HG02981 (cell line): ENCODE measurements around the gene GPC3.
"Not testable (repeated sequence)": the region's sequence is repeated elsewhere in the genome, so short reads cannot be mapped to it uniquely, and the experiment has no call there.

Experiments
- ATAC-seq: cut with Tn5 transposase; IDR thresholded peaks from one replicate; pipeline ENCODE4 v1.9.1; 2021; ENCODE audit warnings: mild to moderate bottlenecking, moderate library complexity; ENCODE audit not compliant: unreplicated experiment

Gene GPC3

GRCh38 chrX:133897593-133898163 is 87.7 kb downstream of the GPC3 start:
- ATAC-seq: no peak

- no peak for ATAC-seq
Observed at GRCh38 chrX:133892337-133892736, 93.1 kb downstream of the GPC3 start.

GRCh38 chrX:133888984-133889383 is 96.4 kb downstream of the GPC3 start:
- ATAC-seq: no peak

GRCh38 chrX:133888084-133888483 is 97.3 kb downstream of the GPC3 start:
- not testable (repeated sequence) for ATAC-seq

- ATAC-seq: no peak
Observed at GRCh38 chrX:133884430-133885394, 100.7 kb downstream of the GPC3 start.

GRCh38 chrX:133881893-133882292 is 103.5 kb downstream of the GPC3 start:
- ATAC-seq: no peak

GRCh38 chrX:133881007-133881406 is 104.4 kb downstream of the GPC3 start:
- ATAC-seq: no peak

GRCh38 chrX:133880032-133880443 is 105.4 kb downstream of the GPC3 start:
- peak; percentile 51 for ATAC-seq

GRCh38 chrX:133878710-133879109 is 106.7 kb downstream of the GPC3 start:
- no peak for ATAC-seq

- no peak for ATAC-seq
Observed at GRCh38 chrX:133876646-133877045, 108.7 kb downstream of the GPC3 start.

GRCh38 chrX:133869270-133869669 is 116.1 kb downstream of the GPC3 start:
- no peak for ATAC-seq

- ATAC-seq: no peak
Observed at GRCh38 chrX:133868682-133869081, 116.7 kb downstream of the GPC3 start.

- ATAC-seq: no peak
Observed at GRCh38 chrX:133868250-133868649, 117.1 kb downstream of the GPC3 start.

- ATAC-seq: no peak
Observed at GRCh38 chrX:133865761-133866471, 119.5 kb downstream of the GPC3 start.

- ATAC-seq: no peak
Observed at GRCh38 chrX:133864236-133864635, 121.2 kb downstream of the GPC3 start.

GRCh38 chrX:133859860-133860259 is 125.5 kb downstream of the GPC3 start:
- no peak for ATAC-seq

GRCh38 chrX:133859336-133859735 is 126.1 kb downstream of the GPC3 start:
- ATAC-seq: no peak

- no peak for ATAC-seq
Observed at GRCh38 chrX:133857640-133858269, 127.6 kb downstream of the GPC3 start.

- ATAC-seq: no peak
Observed at GRCh38 chrX:133856819-133857218, 128.6 kb downstream of the GPC3 start.

GRCh38 chrX:133854290-133854689 is 131.1 kb downstream of the GPC3 start:
- ATAC-seq: no peak

GRCh38 chrX:133852837-133853356 is 132.5 kb downstream of the GPC3 start:
- ATAC-seq: no peak
